ENCODE measurements around the gene TRAPPC1. TPM values are rescaled to one million over a fixed set of nuclear protein-coding genes. Genes with fewer than 3 reads are reported as not detected.

The TRAPPC1 gene
- total and polyA plus RNA-seq, 2 of the 4 experiments (the other 2 are of a cell fraction) = 50.4 to 303 TPM

DNA sequence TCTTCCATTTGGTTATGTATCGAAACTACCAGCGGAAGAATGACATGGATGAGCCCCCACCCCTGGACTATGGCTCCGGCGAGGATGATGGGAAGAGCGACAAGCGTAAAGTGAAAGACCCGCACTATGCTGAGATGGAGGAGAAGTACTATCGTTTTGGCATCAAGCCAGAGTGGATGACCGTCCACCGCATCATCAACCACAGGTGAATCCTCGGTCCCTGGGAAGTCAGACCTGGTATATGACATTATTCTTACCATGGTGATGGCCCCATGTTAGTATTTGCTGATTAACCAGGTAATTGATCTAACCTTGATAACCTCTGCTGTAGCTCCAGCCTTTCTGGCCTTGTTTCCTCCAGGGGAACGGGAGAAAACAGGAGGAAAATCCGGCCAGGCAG, 34.7 kb downstream of the TRAPPC1 start (continued):
- TF ChIP-seq, protein P1, sequence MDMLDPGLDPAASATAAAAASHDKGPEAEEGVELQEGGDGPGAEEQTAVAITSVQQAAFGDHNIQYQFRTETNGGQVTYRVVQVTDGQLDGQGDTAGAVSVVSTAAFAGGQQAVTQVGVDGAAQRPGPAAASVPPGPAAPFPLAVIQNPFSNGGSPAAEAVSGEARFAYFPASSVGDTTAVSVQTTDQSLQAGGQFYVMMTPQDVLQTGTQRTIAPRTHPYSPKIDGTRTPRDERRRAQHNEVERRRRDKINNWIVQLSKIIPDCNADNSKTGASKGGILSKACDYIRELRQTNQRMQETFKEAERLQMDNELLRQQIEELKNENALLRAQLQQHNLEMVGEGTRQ (IDR thresholded peaks at IDR 0.05; ENCODE audit: low read depth, low read length) = no peak
- no peak for TF ChIP-seq CEBPB (IDR thresholded peaks at IDR 0.05; ENCODE audit: low read depth, low read length)
- TF ChIP-seq BHLHE40 (IDR thresholded peaks at IDR 0.05; ENCODE audit: low read depth, low read length) = no peak

DNA sequence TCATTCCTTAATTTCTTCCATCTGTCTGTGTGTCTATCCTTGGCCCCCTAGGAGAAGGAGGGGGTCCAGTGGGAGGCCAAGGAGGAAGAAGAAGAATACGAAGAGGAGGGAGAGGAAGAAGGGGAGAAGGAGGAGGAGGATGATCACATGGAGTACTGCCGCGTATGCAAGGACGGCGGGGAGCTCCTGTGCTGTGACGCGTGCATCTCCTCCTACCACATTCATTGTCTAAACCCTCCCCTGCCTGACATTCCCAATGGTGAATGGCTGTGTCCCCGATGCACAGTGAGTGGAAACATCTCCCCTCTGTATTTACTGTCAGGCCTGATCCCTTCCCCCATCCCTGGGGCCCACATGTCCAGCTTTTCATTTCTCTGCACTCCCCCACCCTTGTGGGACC, 36.9 kb downstream of the TRAPPC1 start:
- Histone ChIP-seq H2BK120ac (ENCODE audit: low read depth, low read length) (no peak overlapping the region), H4K8ac (ENCODE audit: low read depth in 2 of 2, low read length in 2 of 2) (no peak overlapping the region), H3K79me1 (ENCODE audit: low read depth in 1 of 2, low read length in 2 of 2) (peaks cover under 1 to 44% of the 10 kb centered on the region in 2 experiments; a peak in 3 of 4 replicates), H3K4me3 (ENCODE audit: insufficient read depth, low read depth, low read length) (no peak overlapping the region), H3K23ac (ENCODE audit: low read depth, low read length) (no peak overlapping the region), H3K9me1 (ENCODE audit: insufficient read depth, low read length) (peaks cover 2% of the 10 kb centered on the region; the same call in 1 of the 2 replicates), H3K14ac (replicated peaks; ENCODE audit: low read depth, low read length) (no peak overlapping the region), H2BK20ac (ENCODE audit: low read depth, low read length) (no peak overlapping the region), H2BK5ac (ENCODE audit: low read depth, low read length, poor library complexity, severe bottlenecking) (no peak overlapping the region), H2AK9ac (replicated peaks; ENCODE audit: low read depth, low read length, poor library complexity) (no peak overlapping the region), H3K4me2 (ENCODE audit: low read depth, low read length) (no peak overlapping the region), H3K36me3 (ENCODE audit: control insufficient read depth, insufficient read depth, low read length) (peaks cover 66% of the 10 kb centered on the region), H2AFZ (replicated peaks; ENCODE audit: low read length, poor library complexity) (no peak overlapping the region), H4K20me1 (ENCODE audit: insufficient read depth, low read length) (peaks cover 3% of the 10 kb centered on the region; the same call in 1 of the 2 replicates), H3K9ac (ENCODE audit: low read depth, low read length) (no peak overlapping the region), H4K5ac (ENCODE audit: low read depth, low read length) (no peak overlapping the region), H3K56ac (ENCODE audit: extremely low read depth, insufficient read depth, low read length) (no peak overlapping the region), H3K27me3 (ENCODE audit: control insufficient read depth, insufficient read depth, low read length) (no peaks in the 10 kb centered on the region), H3K4ac (ENCODE audit: low read depth, low read length) (no peak overlapping the region), H3K4me1 (ENCODE audit: control insufficient read depth, insufficient read depth, low read length) (peaks cover 2% of the 10 kb centered on the region; the same call in 1 of the 2 replicates), H3K18ac (ENCODE audit: low read depth, low read length) (no peak overlapping the region), H3K9me3 (ENCODE audit: control insufficient read depth, insufficient read depth, low read length) (no peaks in the 10 kb centered on the region), H2AK5ac (ENCODE audit: low read depth, low read length) (no peak overlapping the region), H4K91ac (ENCODE audit: insufficient read depth, low read depth, low read length) (no peak overlapping the region), H3K27ac (ENCODE audit: insufficient read depth, low read length) (no peak overlapping the region), H2BK15ac (ENCODE audit: low read depth, low read length) (no peak overlapping the region)
- ATAC-seq (ENCODE audit: low read depth) (no peak), DNase-seq (no peak)
- POLR2A ChIA-PET (ENCODE audit: unreplicated experiment) = no interaction called here
- intact Hi-C loops (cut with micrococcal nuclease) = loop anchor here (5.0 kb wide), 2 partner anchors 73 to 153 kb away; no protein-coding TSS in a partner anchor
- no TSS peak for BruUV-seq (replicated peaks)
- CTCF ChIA-PET = no interaction called here
- WGBS, 2 experiments (ENCODE audit: extremely low coverage in 2 of 2, insufficient read length in 1 of 2) = 100% methylated on average over 3 of the region's 8 CpGs; no CpG with 5 or more reads in 1 of the 2 experiments
- in situ Hi-C loops (cut with MboI; ENCODE audit: low sequenced_read_pairs) = loop anchor here (5.0 kb wide), 1 partner anchor 33 kb away; no protein-coding TSS in a partner anchor
- dilution Hi-C loops (cut with HindIII; ENCODE audit: low sequenced_read_pairs, unreplicated experiment) = no loop called here
- TF ChIP-seq, protein P2, sequence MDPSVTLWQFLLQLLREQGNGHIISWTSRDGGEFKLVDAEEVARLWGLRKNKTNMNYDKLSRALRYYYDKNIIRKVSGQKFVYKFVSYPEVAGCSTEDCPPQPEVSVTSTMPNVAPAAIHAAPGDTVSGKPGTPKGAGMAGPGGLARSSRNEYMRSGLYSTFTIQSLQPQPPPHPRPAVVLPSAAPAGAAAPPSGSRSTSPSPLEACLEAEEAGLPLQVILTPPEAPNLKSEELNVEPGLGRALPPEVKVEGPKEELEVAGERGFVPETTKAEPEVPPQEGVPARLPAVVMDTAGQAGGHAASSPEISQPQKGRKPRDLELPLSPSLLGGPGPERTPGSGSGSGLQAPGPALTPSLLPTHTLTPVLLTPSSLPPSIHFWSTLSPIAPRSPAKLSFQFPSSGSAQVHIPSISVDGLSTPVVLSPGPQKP (IDR thresholded peaks at IDR 0.05; ENCODE audit: borderline replicate concordance, low read depth, low read length) = no peak
- TF ChIP-seq, protein P1 (IDR thresholded peaks at IDR 0.05; ENCODE audit: low read depth, low read length) = no peak
- no peak for TF ChIP-seq MXI1 (IDR thresholded peaks at IDR 0.05; ENCODE audit: borderline replicate concordance, low read depth, low read length)
- TF ChIP-seq SMC3 (IDR thresholded peaks at IDR 0.05; ENCODE audit: low read depth, low read length) = no peak
- no peak for TF ChIP-seq FOS (IDR thresholded peaks at IDR 0.05; ENCODE audit: low read depth, low read length)
- TF ChIP-seq, protein P3, sequence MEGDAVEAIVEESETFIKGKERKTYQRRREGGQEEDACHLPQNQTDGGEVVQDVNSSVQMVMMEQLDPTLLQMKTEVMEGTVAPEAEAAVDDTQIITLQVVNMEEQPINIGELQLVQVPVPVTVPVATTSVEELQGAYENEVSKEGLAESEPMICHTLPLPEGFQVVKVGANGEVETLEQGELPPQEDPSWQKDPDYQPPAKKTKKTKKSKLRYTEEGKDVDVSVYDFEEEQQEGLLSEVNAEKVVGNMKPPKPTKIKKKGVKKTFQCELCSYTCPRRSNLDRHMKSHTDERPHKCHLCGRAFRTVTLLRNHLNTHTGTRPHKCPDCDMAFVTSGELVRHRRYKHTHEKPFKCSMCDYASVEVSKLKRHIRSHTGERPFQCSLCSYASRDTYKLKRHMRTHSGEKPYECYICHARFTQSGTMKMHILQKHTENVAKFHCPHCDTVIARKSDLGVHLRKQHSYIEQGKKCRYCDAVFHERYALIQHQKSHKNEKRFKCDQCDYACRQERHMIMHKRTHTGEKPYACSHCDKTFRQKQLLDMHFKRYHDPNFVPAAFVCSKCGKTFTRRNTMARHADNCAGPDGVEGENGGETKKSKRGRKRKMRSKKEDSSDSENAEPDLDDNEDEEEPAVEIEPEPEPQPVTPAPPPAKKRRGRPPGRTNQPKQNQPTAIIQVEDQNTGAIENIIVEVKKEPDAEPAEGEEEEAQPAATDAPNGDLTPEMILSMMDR (conservative IDR thresholded peaks at IDR 0.05; ENCODE audit: low read depth, low read length) = no peak
- TF ChIP-seq MAFK (IDR thresholded peaks at IDR 0.05; ENCODE audit: low read depth, low read length) = no peak
- no peak for TF ChIP-seq RCOR1 (IDR thresholded peaks at IDR 0.05; ENCODE audit: insufficient replicate concordance, low read length)
- no peak for TF ChIP-seq MAZ (IDR thresholded peaks at IDR 0.05; ENCODE audit: borderline replicate concordance, low read depth, low read length)
- TF ChIP-seq CHD1 (IDR thresholded peaks at IDR 0.05; ENCODE audit: low read depth, low read length) = no peak

Data from IMR-90 (cell line).